ENCODE results near the gene CES2.
"Not testable (repeated sequence)": the region's sequence is repeated elsewhere in the genome, so short reads cannot be mapped to it uniquely, and the experiment has no call there.

Gene CES2

DNA sequence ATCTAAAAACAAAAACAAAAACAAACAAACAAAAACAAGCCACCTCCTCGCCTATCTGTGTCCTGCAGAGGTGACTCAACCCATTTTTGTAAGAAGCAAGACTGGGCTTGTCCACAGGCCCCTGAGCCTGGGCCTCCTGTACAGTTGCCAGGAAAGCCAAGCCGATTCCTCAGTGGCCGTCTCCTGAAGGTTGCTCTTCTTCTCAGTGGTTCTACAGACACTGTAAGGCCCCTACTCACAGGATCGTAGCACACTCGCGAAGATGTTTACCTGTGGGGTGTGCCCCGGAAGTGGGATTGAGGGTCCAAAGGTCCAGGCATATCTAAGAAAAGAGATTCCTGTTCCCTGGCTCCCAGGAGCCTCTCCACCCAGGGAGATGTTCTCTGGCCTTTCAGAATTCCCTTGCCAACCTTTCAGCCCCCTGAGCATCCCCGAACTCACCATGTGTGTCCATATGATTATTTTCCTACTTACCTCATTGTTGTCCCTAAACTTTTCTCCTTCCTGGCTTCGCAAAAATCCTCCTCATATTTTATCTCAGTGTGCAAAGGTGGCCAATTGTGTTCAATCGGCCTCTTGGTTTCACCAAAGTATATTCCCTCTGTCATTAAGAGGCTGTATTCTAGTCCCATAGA is 18.3 kb downstream of the CES2 start:
- DNase-seq (ENCODE audit: extremely low spot score), result no peak
- TF ChIP-seq, protein P1, sequence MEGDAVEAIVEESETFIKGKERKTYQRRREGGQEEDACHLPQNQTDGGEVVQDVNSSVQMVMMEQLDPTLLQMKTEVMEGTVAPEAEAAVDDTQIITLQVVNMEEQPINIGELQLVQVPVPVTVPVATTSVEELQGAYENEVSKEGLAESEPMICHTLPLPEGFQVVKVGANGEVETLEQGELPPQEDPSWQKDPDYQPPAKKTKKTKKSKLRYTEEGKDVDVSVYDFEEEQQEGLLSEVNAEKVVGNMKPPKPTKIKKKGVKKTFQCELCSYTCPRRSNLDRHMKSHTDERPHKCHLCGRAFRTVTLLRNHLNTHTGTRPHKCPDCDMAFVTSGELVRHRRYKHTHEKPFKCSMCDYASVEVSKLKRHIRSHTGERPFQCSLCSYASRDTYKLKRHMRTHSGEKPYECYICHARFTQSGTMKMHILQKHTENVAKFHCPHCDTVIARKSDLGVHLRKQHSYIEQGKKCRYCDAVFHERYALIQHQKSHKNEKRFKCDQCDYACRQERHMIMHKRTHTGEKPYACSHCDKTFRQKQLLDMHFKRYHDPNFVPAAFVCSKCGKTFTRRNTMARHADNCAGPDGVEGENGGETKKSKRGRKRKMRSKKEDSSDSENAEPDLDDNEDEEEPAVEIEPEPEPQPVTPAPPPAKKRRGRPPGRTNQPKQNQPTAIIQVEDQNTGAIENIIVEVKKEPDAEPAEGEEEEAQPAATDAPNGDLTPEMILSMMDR (IDR thresholded peaks at IDR 0.05; ENCODE audit: control extremely low read depth, extremely low read depth, low read depth, missing control alignments), result no peak
- POLR2A ChIA-PET, result no interaction called here
- CTCF ChIA-PET, result interaction anchor here (0.7 to 4.2 kb wide), 38 partner anchors 9 to 510 kb away, joined by 3 to 28 read pairs (median 4); partner anchors contain the start of genes B3GNT9, CES3, CES4A and CIAO2B

DNA sequence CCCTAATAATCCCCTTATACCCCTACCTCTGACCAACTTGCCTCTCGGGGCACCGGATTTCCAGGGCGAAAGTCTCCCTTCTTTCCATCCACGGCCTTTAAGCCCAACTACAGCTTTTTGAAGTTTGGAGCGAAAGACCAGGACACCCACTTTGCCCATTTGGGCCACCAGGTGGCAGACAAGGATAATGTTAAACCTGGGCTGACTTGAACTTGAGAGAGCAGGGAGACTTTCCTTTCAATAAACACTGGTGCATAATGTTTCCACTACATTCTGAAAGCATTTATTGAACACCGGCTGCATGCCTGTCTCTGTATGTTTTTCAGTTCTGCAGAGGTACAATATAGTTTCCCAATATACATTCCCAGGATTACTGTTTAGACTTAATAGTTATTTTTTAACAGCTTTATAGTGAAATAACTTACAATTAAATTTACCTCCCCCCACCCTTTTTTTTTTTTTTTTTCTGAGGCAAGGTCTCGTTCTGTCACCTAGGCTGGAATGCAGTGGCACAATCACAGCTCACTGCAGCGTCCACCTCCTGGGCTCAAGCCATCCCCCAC is 18.9 kb downstream of the CES2 start:
- TF ChIP-seq, protein P1 (IDR thresholded peaks at IDR 0.05; ENCODE audit: control extremely low read depth, extremely low read depth, low read depth, missing control alignments), result peak; percentile 84
- ChIA-PET CTCF (interaction anchor here (0.7 to 4.2 kb wide), 36 partner anchors 8 to 510 kb away, joined by 3 to 28 read pairs (median 4); partner anchors contain the start of genes B3GNT9, CES3, CES4A and FBXL8), POLR2A (no interaction called here)
- peak; percentile 79 for DNase-seq (ENCODE audit: extremely low spot score)

DNA sequence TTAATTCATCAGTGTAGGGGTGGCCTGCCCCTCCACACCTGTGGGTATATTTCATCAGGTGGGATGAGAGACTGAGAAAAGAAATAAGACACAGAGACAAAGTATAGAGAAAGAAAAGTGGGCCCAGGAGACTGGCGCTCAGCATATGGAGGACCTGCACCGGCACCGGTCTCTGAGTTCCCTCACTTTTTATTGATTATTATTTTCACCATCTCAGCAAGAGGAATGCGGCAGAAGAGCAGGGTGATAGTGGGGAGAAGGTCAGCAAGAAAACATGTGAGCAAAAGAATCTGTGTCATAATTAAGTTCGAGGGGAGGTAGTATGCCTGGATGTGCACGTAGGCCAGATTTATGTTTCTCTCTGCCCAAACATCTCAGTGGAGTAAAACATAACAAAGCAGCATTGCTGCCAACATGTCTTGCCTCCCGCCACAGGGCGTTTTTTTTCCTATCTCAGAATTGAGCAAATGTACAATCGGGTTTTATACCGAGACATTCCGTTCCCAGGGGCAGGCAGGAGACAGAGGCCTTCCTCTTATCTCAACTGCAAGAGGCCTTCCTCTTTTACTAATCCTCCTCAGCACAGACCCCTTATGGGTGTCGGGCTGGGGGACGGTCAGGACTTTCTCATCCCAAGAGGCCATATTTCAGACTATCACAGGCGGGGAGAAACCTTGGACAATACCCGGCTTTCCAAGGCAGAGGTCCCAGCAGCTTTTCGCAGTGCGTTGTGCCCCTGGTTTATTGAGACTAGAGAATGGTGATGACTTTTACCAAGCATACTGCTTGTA is 20.2 kb downstream of the CES2 start:
- DNase-seq (ENCODE audit: extremely low spot score); POLR2A ChIA-PET: not testable (repeated sequence)
- CTCF ChIA-PET, result interaction anchor here (1.3 to 7.0 kb wide), 5 partner anchors 9 to 229 kb away, joined by 3 to 32 read pairs (median 5); no protein-coding TSS in a partner anchor

DNA sequence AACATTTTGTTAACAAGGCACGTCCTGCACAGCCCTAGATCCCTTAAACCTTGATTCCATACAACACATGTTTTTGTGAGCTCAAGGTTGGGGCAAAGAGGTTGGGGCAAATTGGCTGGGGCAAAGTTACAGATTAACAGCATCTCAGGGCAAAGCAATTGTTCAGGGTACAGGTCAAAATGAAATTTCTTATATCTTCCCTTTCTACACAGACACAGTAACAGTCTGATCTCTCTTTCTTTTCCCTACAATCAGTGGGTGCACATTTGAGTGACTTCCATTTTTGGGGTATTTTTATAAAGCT is 20.8 kb downstream of the CES2 start:
- DNase-seq (ENCODE audit: extremely low spot score); POLR2A ChIA-PET: not testable (repeated sequence)
- CTCF ChIA-PET, result interaction anchor here (1.3 to 7.0 kb wide), 9 partner anchors 9 to 229 kb away, joined by 3 to 32 read pairs (median 4); no protein-coding TSS in a partner anchor

DNA sequence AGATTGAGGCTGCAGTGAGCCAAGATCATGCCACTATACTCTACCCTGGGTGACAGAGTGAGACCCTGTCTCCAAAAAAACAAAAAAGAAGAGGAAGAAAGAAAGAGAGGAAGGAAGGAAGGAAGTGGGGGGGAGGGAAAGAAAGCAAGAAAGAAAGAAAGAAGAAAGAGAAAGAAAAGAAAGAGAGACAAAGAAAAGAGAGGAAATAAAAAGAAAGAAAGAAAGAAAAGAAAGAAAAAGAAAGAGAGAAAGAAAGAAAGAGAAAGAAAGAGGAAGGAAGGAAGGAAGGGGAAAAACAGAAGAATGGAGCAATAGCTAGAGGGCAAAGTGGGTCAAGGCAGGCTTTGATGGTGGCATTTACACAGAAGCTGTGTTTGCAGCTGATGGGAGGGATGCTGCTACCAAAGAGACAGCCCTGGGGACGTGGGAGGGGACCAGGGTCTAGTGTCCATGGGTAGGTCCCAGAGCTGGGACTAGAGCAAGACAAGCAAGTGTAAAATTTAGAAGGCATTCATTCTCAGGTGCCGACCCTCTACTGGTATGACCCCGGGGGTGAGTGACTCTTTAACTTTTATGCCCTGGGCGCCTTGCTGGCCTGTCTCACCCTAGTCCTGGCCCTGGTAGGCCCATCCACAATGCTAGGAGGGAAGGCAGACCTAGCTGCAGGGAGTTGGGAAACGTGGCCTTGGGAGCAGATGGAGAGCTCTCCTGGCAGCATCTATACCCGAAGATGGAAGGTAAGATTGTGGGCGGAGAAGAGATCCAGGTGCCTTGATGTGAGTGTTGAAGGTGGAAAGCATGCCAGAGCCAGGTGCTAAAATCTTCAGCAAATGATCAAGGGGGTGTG is 23.8 kb downstream of the CES2 start:
- no peak for DNase-seq (ENCODE audit: extremely low spot score)
- ChIA-PET CTCF (interaction anchor here (0.8 to 7.0 kb wide), 10 partner anchors 12 to 302 kb away, joined by 3 to 32 read pairs (median 3); partner anchors contain the start of gene NOL3), POLR2A (no interaction called here)
- TF ChIP-seq, protein P1 (IDR thresholded peaks at IDR 0.05; ENCODE audit: control extremely low read depth, extremely low read depth, low read depth, missing control alignments), result no peak

DNA sequence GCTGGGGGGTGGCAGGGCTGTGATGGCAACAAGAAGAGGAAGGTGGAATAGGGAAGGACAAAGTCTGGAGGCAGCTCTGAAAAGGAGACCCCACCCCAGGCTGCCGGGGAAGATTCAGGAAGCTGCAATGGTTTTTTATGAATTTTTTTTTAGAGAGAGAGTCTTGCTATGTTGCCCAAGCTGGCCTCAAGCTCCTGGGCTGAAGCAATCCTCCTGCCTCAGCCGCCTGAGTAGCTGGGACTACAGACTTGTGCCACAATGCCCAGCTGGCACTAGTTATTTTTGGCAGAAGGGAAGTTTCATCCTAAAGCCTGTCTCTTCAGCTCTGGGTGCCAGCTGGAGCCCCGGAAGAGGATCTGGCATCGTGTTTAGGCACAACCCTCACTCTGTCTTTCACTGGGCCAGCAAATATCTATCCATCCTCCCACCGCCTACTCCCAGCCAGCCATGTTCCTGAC is 24.4 kb downstream of the CES2 start:
- ChIA-PET CTCF (interaction anchor here (0.8 to 7.0 kb wide), 11 partner anchors 12 to 301 kb away, joined by 3 to 32 read pairs (median 3); no protein-coding TSS in a partner anchor), POLR2A (no interaction called here)
- TF ChIP-seq, protein P1 (IDR thresholded peaks at IDR 0.05; ENCODE audit: control extremely low read depth, extremely low read depth, low read depth, missing control alignments), result no peak
- no peak for DNase-seq (ENCODE audit: extremely low spot score)

DNA sequence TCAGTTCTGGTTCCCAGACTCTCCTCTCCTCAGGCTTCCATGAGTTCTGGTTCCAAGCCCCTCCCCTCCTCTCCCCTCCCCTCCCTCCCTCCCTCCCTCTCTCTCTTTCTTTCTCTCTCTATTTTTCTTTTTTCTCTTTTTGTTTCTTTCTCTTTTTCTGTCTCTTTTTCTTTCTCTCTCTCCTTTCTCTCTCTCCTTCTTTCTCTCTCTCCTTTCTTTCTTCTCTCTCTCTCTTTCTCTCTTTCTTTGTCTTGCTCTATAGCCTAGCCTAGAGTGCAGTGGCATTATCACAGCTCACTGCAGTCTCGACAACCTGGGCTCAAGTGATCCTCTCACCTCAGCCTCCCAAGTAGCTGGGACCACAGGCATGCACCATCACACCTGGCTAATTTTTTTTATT is 25.0 kb downstream of the CES2 start:
- TF ChIP-seq, protein P1 (IDR thresholded peaks at IDR 0.05; ENCODE audit: control extremely low read depth, extremely low read depth, low read depth, missing control alignments), result no peak
- no peak for DNase-seq (ENCODE audit: extremely low spot score)
- CTCF ChIA-PET, result interaction anchor here (0.7 to 7.0 kb wide), 14 partner anchors 8 to 278 kb away, joined by 3 to 32 read pairs (median 3); no protein-coding TSS in a partner anchor
- POLR2A ChIA-PET, result no interaction called here
